Measurements from ENCODE around the gene SEC24B.

SEC24B gene

DNA sequence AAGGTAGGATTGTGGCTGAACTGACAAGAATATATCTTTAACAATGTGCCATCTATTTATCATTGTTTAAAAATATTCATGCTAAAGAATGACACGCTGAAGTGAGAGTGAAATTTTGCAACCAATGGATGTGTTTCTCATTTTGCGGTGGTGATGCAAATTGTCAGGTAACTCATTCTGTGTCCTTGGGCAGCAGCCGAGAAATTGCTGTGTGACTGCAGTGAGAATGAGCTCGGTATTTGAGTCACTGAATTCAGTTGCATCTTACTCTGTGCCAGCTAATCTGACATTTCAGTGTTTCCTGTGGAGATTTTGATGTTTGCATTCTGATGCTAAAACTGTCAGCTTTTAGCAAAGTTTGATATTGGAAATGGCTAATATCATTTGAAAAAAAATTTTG, 154.6 kb downstream of the SEC24B start:
- DNase-seq: no peak

DNA sequence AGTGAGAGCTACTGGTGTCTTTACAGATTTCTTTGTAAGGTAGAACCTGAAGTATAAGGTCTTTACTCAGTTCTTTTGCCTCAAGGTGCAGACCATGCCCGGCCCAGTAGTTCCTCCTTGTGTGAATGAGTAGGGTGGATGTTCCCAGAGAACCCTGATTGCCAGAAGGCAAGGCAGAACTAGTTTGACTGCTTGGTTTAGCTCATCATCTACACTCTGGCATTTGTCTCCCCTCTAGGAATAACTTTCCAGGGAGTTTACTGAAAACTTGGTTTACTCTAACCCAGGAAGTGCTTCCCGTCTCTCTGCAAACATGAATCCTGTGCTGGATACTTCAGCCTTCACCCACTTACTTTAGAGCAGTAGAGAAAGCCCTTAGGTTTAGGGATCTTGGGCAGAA, 155.5 kb downstream of the SEC24B start:
- DNase-seq: no peak

DNA sequence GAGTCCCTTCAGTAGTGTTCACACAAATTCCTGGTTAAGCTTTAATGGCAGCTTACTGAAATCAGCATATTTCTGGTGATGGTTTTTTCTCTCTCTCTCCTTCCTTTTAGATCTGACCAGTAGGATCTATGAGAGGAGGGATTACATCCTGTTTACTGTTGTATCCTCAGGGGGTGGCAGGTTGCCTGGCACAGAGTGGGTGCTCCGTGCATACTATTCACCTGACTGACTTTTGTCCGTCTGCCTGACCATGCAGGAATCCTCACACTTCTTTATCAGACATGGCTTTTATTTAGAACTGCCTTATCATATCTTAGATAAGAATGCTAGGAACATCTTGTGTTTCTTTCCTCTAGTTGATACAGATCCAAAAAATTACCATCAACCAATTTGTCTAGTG, 156.0 kb downstream of the SEC24B start:
- no peak for DNase-seq
